ENCODE data around the gene E2F6.

DNA sequence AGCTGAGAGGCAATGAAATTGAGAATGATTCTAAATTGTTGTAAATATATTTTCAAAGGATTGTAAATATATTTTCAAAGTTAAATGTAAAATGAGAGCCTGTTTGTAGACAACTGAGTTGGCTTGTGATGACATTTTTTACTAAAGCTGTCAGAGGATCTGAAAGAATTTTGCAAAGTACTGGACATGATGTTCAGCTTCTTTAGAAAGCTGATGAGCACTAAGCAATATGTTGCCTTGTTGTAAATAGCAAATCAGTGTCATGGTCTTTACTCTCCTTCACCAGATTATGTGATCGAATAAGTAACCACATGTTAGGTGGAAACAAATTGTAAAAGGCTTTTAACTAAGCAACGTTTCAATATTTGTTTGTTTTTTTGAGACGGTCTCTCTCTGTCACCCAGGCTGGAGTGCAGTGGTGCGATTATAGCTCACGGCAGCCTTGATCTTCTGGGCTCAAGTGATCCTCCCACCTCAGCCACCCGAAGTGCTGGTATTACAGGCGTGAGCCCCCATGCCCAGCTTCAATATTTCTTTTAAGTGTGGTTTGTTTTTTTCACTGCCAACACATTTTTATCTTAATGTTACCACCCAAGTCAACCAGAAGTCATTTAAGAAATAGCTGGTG is 44.0 kb downstream of the E2F6 start:
- TF ChIP-seq CEBPB (IDR thresholded peaks at IDR 0.05) (no peak), NFIC (IDR thresholded peaks at IDR 0.05) (no peak), RAD21 (IDR thresholded peaks at IDR 0.05; ENCODE audit: low read depth) (no peak), YY1 (IDR thresholded peaks at IDR 0.05; ENCODE audit: low read depth) (no peak), EGR1 (IDR thresholded peaks at IDR 0.05) (no peak), TEAD4 (IDR thresholded peaks at IDR 0.05) (no peak), CREB1 (IDR thresholded peaks at IDR 0.05; ENCODE audit: low read depth) (no peak), EP300 (IDR thresholded peaks at IDR 0.05; ENCODE audit: borderline replicate concordance) (no peak)
- TF ChIP-seq, protein P1, sequence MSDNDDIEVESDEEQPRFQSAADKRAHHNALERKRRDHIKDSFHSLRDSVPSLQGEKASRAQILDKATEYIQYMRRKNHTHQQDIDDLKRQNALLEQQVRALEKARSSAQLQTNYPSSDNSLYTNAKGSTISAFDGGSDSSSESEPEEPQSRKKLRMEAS (IDR thresholded peaks at IDR 0.05): no peak

All from Ishikawa (cell line).